Astrocyte (in vitro differentiated cells and primary cell): ENCODE results near the gene KRT78.

Source experiments
- EZH2 ChIP-seq: IDR thresholded peaks from 2 replicates; pipeline ENCODE4 v1.6.1; 2012; ENCODE audit warnings: mild to moderate bottlenecking, low read length, inconsistent platforms; ENCODE audit not compliant: insufficient read depth
- TF ChIP-seq, protein P1 (sequence below): IDR thresholded peaks from 2 replicates; pipeline ENCODE4 v1.5.1; 2011; ENCODE audit warnings: low read depth, mild to moderate bottlenecking, inconsistent platforms, low read length, moderate library complexity; ENCODE audit not compliant: insufficient read depth

DNA sequence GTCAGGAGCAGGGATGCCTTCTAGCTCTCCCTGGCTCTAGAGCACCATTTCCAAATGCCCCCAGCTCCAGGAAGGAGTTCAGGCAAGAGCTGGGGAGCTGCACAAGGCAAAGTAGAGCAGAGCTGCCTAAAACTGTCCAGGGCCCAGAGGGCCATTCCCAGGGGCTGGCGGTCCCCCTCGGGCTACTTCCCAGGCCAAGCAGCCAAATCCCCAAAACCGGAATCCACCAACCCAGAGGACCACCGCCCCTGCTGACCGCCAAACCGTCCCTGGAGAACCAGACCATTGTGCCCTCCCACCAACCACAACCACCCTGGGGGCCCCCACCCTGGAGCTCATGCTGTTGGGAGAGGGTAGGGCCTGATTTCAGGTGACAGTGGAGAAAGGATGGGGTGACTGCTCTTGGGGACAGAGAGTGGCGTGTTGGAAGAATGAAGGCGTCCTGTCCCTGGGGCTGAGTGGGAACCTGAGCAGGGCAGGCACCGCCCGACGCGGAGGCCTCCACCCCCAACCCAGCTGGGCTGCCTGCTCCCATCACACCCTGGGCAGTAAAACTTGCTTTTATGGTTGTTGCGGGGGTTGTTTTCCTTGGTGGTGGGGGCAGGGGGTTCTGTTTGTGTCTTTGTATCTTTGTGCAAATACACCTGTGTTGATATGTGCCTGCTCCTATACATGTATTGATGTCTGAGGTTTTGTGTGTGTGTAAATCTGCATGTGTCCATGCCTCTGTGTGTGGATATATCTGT lies 24.0 kb upstream of the KRT78 start:
- TF ChIP-seq, protein P1, sequence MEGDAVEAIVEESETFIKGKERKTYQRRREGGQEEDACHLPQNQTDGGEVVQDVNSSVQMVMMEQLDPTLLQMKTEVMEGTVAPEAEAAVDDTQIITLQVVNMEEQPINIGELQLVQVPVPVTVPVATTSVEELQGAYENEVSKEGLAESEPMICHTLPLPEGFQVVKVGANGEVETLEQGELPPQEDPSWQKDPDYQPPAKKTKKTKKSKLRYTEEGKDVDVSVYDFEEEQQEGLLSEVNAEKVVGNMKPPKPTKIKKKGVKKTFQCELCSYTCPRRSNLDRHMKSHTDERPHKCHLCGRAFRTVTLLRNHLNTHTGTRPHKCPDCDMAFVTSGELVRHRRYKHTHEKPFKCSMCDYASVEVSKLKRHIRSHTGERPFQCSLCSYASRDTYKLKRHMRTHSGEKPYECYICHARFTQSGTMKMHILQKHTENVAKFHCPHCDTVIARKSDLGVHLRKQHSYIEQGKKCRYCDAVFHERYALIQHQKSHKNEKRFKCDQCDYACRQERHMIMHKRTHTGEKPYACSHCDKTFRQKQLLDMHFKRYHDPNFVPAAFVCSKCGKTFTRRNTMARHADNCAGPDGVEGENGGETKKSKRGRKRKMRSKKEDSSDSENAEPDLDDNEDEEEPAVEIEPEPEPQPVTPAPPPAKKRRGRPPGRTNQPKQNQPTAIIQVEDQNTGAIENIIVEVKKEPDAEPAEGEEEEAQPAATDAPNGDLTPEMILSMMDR = no peak
- no peak for TF ChIP-seq EZH2
